K562 (cell line): Measurements from ENCODE around the gene ZFPM1. TPM values are rescaled to one million over a fixed set of nuclear protein-coding genes. Genes with fewer than 3 reads are reported as not detected.

Source experiments
- GABPA ChIP-seq: fragments of 200-800 bp; sonication (Bioruptor generic); conservative IDR thresholded peaks from 2 replicates; pipeline ENCODE4 v1.6.1; 2016; ENCODE audit warnings: low read depth, missing genetic modification characterization, missing compliant biosample characterization
- GATA2 ChIP-seq: sonication (generic); formaldehyde crosslinking; IDR thresholded peaks from 2 replicates; pipeline ENCODE4 v1.4.0; 2020; ENCODE audit warnings: mild to moderate bottlenecking, missing genetic modification reagents
- KHSRP ChIP-seq: fragments of 450-650 bp; IDR thresholded peaks from 2 replicates; pipeline ENCODE4 v1.6.1; 2017
- MXI1 ChIP-seq: IDR thresholded peaks from 2 replicates; pipeline ENCODE4 v1.6.1; 2011; ENCODE audit warnings: low read depth, mild to moderate bottlenecking, improper control_type of control experiment, low read length
- MYNN ChIP-seq, 2 experiments: sonication (generic); formaldehyde crosslinking in 1 of 2; IDR thresholded peaks; 2 replicates each; pipeline versions ENCODE4 v1.5.0 to v1.6.1; 2016 to 2020; ENCODE audit warnings: antibody characterized with exemption in 1 of 2, missing genetic modification reagents in 1 of 2
- NR2C1 ChIP-seq, 2 experiments: fragments of 450-650 bp; IDR thresholded peaks; 2 replicates each; pipeline ENCODE4 v1.6.1; 2017; ENCODE audit warnings: mild to moderate bottlenecking in 2 of 2, antibody characterized with exemption in 1 of 2, inconsistent platforms in 1 of 2, missing compliant biosample characterization in 1 of 2, missing genetic modification characterization in 1 of 2
- RCOR1 ChIP-seq, 2 experiments: IDR thresholded peaks; 2 replicates each; pipeline ENCODE4 v1.6.1; 2012; ENCODE audit warnings: low read depth in 2 of 2, low read length in 2 of 2, borderline replicate concordance in 1 of 2, improper control_type of control experiment in 1 of 2
- SMARCE1 ChIP-seq: fragments of 450-650 bp; IDR thresholded peaks from 2 replicates; pipeline ENCODE4 v1.7.1; 2016; ENCODE audit warnings: mild to moderate bottlenecking
- ZBTB7A ChIP-seq: IDR thresholded peaks from 2 replicates; pipeline ENCODE4 v1.6.1; 2011; ENCODE audit warnings: low read depth, mild to moderate bottlenecking, low read length, moderate library complexity, borderline replicate concordance; ENCODE audit not compliant: control insufficient read depth
- ZFX ChIP-seq: sonication (generic); formaldehyde crosslinking; IDR thresholded peaks from 2 replicates; pipeline ENCODE4 v1.8.0; 2022; ENCODE audit warnings: mild to moderate bottlenecking, missing genetic modification reagents, moderate library complexity
- ZNF316 ChIP-seq: fragments of 450-650 bp; IDR thresholded peaks from 2 replicates; pipeline ENCODE4 v1.6.1; 2016
- ZNF592 ChIP-seq: fragments of 450-650 bp; IDR thresholded peaks from 2 replicates; pipeline ENCODE4 v1.6.1; 2017; ENCODE audit warnings: antibody characterized with exemption, mild to moderate bottlenecking
- polyA plus RNA-seq, 8 experiments: library from polyadenylated mRNA; depleted of rRNA in 4 of 8; stranded (reverse) in 5 of 8; unstranded in 3 of 8; fragments of >200 nt; fragmentation: Nextera tagmentation in 2 of 8; fragmentation: Illumina TruSeq in 1 of 8; extraction: Ambion mirVana in 2 of 8; extraction: Trizol in 1 of 8; gene quantifications; 2 replicates each; pipeline versions ENCODE4 v1.2.1 to v1.2.3, GENCODE V29; 2011 to 2014; ENCODE audit warnings: inconsistent platforms in 1 of 8, missing spikeins in 1 of 8
- total RNA-seq, 7 experiments: library from RNA; depleted of rRNA in 6 of 7; stranded (reverse); fragments of >200 nt in 6 of 7; fragmentation: Illumina TruSeq in 2 of 7; extraction: Trizol in 2 of 7; gene quantifications; 2 replicates each; pipeline versions ENCODE4 v1.2.1 to v1.2.3, GENCODE V29; 2011 to 2021; ENCODE audit warnings: low replicate concordance in 1 of 7

Gene ZFPM1
- total and polyA plus RNA-seq, 9 of the 15 experiments (the other 6 are each of a cell fraction or from before 2014, with no cell fraction given), result 0.03 to 35.9 (median 1.4) TPM

DNA sequence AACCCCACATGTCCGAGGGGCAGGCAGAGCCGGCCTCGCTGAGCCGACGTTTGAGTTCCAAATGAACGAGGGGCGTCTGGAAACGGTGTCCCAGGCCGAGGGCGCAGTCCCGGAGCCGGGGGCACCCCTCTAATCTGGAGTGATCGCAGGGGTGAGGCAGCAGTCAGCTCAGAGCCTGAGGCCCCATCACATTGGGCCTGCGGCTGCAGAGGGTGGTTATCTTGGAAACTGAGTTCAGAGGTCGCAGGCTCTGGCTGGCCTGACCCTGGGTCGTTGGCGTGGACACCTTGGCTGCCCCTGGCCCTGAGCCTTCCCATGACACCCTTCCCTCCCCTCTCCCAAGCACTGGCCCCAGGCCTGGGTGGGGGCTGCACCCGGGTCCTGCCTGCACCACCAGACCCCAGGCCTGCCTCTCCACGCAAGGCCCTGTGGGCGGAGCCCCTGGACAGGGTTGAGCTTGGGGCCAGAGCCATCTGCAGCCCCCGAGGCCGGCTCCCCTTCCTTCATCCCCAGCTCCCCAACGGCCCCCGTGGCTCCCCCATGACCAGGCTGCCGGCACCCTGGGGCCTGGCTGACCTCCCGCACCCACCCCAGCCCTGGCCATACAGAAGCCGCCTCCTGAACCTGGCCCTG is 45.6 kb downstream of the ZFPM1 start (continued):
- TF ChIP-seq GABPA (no peak), ZFX (CRISPR knock-in tag) (peak; percentile 3), GATA2 (CRISPR knock-in tag) (0 out of 2 replicates have a peak, but pooled peaks have one; percentile 37), KHSRP (no peak), ZBTB7A (peak; percentile 49; the same call in 1 of the 2 replicates), MYNN (IDR thresholded peaks at IDR 0.05) (no peak), MYNN (CRISPR knock-in tag; IDR thresholded peaks at IDR 0.05) (no peak), ZNF592 (peak; percentile 61), ZNF316 (no peak), NR2C1 (IDR thresholded peaks at IDR 0.05) (peak; percentile 90), NR2C1 (tag; IDR thresholded peaks at IDR 0.05) (peak; percentile 88), RCOR1 (IDR thresholded peaks at IDR 0.05; ENCODE audit: borderline replicate concordance in 1 of 2, low read depth in 2 of 2, low read length in 2 of 2) (peak in 1 of 2 experiments; percentile 50; a peak in 3 of 4 replicates), MXI1 (no peak), SMARCE1 (no peak)
- TF ChIP-seq, all 486 proteins: peak for 16
